Stimulated activated CD4-positive, alpha-beta T cell treated with anti-CD3 and anti-CD28 coated beads, Interleukin-12 subunit alpha, Interleukin-12 subunit beta, amount 100 ng/mL, for 48 hours (primary cell): ENCODE data around the gene RASGRP1.

Experiments used
- DNase-seq, 3 donors: peaks; one replicate each; pipeline ENCODE4 v3.0.0-alpha.2; 2020; ENCODE audit warnings: low read depth in 2 of 3, low spot score in 1 of 3

Gene RASGRP1

DNA sequence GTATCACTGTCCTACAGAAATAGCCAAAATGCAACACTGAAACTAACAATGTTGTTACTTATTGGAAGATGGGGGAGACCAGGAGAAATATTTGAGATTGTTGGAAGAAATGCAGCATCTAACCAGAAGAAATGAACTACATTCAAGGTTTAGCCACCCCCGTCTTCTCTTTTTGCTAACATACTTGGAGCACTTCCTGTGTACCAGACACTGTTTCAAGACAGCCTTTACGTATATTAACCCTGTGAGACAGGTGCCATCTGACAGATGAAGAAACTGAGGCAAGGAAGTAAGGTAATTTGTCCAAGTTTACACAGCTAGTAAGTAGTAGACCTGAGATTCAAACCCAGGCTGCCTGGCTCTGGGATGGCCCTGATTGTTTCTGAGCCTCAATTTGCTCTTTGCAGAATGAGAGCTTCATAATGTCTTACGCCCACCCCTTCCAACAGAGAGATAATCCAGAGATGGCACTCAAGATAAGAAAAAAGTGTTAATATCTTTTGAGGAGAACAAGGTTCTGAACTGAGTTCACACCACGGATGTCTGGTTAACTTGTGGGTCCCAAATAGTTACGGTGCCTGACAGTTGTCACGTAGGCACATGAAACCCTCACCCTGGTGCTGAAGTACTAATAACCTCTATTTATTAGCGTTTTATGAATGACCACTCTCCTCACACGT lies 26.1 kb downstream of the RASGRP1 start:
- DNase-seq, result no peak

DNA sequence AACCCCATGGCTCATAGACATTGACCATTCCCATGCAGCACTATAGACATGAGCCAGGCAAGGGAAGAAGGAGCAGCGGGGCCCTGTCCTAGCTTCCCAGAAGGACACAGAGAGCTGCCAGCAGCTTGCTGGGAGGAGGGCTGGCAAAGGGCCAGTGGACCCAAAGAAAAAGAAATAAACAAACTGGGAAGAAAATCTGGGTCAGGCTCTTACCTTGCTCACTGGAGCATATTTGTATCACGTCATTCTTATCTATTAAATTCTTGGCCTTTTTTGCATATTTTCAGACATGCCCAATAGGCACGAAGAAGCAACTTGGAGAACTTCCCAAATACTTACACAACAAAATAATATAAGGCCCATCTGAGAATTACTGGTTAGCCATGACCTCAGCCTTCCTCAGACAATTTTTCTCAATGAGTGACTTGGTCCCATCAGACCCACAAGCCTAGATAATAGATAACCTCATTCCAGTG lies 28.4 kb downstream of the RASGRP1 start:
- DNase-seq, result no peak

DNA sequence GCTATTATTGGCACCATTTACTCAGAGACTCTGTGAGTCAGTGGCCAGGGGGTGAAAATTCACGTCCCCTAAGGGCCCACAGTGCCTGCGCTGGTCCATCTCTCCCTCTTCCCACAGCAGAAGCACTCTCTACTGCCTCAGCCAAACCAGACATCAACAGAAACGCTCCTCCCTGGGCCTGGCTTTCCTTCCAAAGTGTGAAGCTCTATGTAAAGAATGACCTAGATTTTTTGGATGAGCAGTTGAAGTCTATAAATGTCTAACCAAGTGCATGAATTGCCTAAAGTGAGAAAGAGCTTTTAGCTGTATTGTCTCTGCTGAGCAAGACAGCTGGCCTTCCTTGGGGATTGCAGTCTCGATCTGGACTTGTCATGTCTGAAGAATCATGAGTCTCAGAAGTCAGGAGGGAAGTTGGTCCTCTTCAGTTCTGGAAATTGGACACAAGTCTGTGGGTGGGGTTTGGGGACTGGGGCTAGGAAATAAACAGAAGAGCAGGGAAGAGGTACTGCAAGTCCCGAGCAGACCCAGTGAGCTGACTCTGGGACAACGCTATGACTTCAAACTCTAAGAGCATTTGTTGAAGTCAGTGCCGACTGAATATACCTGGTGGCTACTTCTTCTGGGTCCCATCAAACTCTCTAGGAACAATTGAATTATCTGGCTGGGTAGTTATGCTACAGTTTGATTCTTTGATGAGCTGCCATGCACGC lies 29.0 kb downstream of the RASGRP1 start:
- DNase-seq, result no peak

DNA sequence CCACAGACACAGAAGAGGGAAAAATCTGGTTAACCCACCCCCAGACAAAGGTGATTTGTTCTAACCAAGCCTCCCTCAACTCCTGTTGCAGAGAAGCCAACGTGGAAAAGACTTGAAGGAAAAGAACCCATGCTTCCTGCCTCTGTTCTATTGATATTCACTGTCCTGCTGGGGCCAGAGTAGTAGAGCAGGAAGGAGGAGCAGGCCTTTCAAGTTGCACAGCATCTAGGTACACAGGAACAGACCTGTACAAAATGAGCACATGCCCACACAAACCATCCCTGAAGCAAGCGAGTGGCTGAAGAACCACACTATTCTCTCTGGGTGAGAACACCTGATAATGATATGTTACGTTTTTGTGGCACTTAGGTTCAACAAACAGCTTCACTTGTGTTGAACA lies 29.9 kb downstream of the RASGRP1 start:
- DNase-seq, result no peak

DNA sequence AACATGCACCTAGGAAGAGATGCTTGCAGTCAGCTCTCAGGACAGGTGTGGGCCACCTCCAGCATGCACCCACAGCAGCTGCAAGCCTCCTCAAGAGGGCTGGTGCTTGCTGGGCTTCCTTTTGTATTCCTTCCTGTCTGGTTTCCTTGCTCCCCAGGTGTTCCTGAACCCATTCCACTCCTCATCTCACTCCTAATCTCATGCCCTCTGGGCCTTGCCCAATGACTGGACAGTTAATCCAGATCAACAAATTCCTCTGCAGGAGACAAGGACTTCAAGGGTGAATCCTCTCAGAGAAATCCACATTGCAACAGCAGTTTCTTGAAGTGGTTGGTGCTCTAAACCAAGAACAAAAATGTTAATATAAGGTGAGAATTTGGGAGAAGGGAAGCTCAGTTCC lies 30.7 kb downstream of the RASGRP1 start:
- no peak for DNase-seq

DNA sequence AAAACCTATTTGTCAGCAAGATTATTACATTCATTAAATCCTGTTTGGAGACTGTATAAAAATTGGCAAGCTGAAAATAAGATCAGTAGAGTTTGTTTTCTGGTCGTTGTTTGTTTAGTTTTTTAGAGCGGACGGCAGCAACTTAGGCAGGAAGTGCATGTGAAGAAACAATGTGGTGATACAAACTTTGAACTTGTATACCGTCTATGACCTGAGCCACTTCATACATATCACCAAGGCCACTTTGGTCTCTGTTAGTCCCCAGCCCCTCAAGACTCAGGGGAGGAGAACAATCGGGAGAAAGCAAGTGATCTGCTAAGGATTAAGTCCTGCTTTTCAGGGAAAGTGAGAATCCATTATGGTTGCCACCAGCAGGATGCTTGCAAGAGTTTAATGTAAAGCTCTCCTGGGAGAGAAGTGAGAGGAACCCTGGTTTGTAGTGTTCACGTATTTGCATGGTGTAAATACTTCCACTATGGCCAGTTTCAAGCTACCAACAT lies 31.1 kb downstream of the RASGRP1 start:
- no peak for DNase-seq

DNA sequence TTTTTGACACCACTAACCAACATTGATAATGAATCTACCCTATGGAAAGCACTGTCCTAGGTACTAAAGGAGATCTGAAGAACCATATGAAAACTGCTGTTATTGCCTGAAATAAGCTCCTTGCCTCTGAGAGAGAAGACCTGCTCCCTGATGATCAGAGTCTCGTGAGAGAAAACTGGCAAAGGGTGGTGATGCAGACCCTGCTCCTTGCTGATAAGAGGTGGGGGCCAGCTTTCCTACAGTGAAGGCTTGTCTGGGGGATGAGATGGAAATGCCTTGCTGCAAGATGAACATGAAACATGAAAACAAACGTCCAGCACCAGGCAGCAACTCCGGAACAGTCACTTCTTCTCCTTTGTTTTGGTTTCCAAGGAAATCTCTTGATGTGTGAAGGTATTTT lies 31.9 kb downstream of the RASGRP1 start:
- no peak for DNase-seq

DNA sequence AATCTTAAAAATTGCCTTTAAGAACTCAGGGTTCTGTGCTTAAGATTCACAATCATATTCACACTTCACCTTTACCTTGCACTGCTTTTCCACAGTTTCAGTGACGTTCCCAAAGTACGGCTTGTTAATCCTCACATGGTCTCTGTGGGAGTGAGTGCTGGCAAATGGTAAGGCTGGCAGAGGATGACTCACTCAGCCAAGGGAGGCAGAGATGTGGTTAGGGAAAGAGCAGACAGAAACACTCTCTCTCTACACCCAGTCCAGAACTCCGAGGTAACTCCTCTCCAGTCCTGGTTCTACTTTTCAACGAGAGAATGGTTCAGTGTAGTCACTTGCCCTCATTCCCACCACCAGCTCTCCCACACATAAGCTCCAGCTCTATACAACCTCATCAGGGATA lies 33.1 kb downstream of the RASGRP1 start:
- DNase-seq, result no peak

DNA sequence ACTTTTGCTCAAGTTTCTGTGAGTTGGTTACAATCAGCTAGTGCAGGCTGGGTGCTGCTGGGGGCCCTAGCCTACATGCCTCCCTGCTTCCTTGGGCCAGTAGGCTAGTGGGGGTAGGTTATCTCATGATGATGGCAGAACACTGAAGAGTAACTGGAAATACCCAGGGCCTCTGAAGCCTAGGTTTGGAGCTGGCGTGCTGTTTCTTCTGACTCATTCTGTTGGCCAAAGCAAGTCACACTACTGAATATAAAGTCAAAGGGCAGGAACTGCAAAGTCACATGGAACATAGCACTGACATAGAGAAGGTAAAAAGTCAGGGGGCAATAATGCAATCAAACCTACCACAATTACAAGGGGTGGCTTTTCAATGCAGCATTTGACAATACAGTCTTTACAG lies 34.5 kb downstream of the RASGRP1 start:
- peak in 2 of 3 donors; percentile 14 for DNase-seq

DNA sequence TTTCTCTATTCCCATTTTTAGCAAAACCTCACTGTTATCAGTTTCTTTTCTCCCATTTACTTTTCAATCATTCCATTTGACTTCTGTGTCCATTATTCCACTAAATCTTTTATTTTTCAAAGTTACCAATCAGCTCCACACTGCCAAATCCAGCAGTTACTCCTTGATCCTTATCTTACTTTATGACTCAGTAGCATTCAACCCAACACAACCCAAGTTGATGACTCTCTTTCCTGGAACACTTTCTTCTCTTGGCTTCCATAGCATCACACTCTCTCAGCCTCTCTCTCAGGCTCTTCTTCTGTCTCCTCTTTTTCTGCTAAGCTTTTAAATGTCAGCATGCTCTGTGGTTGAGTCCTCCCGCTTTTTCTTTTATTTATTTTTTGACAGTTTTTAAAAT lies 36.3 kb downstream of the RASGRP1 start:
- no peak for DNase-seq

DNA sequence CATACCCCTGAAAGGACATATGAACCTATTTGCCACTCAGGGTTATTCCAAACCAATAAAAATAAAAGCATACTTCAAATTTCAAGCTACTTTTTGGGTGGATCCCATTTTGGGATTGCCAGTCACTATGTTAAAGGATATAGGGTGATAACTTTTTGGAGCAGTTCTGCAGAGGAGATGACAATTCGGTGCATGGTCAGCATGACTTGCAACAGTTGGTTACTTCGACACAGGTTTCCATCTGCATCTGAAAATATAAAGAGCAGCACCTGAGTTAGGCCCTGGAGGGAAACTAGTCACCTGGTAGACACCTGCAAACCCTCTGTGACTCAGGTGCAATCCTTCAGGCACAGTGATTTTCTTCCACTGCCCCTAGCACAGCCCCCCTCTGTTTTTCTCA lies 38.5 kb downstream of the RASGRP1 start:
- DNase-seq, result no peak

DNA sequence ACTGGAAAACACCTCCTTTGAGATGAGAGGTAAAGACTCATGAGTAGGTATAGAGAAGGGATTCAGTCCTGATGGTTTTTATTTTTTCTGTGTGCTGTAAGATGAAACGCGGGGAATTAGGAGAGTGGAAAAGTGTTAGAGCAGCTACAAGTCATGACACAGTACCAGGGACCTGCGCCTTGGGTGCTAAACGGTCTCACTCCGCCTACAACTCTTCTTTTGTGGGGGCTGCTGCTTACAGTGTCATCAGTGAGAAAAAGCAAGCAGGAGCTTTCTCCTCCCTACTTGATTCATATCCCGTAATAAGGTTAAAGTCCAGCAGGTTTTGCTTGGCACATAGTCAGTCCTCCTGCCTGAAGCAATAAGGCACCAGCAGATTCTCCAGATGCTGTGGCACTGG lies 39.1 kb downstream of the RASGRP1 start:
- DNase-seq, result no peak

DNA sequence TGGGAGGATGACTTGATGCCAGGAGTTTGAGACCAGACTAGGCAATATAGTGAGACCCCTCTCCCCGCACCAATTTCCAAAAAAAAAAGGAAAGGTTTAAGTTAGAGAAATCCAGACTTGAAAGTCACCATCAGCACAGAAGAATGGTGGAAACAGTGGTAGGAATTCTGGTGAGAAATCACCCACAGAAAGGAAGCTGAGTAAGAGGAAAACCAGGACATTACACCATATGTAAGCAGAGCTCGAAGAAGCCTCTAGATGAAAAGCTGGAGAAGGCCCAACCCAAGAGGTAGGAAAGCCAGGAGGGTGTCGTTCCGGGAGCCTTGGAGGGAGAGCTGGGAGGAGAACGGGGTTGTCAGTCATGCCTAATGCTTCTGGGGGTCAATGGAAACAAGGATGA lies 40.5 kb downstream of the RASGRP1 start:
- DNase-seq, result no peak

DNA sequence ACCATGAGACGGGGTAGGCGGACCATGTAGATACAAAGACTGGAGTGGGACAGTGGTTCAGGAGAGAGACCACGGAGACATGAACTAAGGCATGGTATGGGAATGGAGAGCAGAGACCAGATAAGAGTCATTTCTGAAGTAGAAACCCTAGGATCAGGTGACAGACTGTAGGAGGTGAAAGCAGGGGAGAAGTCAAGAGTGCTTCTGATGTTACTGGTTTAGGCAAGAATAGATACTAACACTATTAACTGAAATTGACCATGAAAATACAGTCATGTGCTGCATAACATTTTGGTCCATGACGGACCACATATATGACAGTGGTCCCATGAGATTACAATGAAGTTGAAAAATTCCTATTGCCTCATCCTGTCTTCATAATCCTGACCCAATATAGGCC lies 41.7 kb downstream of the RASGRP1 start:
- no peak for DNase-seq

DNA sequence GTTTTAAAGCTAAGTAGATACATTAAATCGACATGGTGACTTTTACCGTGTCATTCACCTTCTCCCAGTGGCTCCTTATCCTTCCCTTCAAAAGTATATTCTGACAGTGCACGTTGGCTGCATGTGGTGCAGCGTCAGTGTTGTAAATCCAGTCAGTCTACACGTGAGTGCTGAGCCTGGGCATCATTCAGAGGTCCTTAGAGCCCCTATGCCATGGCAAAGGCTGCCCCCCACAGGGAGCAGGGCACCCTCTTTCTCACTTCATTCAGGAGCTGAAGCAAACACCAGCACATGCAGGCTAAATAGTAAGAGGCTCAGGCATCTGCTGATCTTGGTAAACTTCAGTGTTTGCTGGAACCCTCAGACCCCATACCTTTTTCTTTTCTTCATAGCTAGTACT lies 43.3 kb downstream of the RASGRP1 start:
- DNase-seq, result no peak

DNA sequence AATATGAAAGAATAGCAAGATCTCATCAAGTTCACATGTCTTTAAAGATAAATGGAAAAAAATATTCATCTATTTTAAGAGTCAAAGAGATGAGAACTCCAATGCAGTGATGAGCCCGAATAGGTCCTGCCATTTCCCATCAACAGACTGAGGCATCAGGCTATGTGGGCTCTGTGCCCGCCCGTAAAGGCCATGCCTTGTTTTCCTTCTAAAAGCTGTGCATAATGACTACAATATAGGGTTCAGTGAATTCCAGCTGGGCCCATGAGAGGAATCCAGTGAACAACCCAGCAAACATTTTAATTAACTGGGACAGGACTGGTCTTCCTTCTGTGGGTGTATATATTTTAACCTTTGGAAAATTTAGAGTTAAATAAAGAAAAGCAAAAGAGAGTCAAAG lies 44.6 kb downstream of the RASGRP1 start:
- DNase-seq, result no peak

DNA sequence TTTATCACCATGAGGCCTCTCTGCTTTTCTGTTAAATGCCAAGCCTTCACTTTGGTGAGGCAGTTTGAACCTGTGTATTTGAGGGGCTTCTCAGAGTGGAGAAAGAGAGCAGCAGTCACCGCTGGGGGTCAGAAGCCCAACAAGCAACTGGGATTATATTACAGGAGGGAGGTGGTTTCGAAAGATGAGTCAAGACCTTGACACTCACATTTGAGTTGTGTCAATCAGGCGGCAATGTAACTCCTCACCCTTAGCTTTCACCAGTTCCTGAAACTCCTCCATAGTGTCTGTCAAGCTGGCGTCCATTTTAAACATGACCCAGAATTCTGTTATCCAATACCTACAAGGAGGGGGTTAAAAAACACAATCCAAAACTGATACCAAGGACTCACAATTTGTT lies 46.5 kb downstream of the RASGRP1 start:
- DNase-seq, result no peak

DNA sequence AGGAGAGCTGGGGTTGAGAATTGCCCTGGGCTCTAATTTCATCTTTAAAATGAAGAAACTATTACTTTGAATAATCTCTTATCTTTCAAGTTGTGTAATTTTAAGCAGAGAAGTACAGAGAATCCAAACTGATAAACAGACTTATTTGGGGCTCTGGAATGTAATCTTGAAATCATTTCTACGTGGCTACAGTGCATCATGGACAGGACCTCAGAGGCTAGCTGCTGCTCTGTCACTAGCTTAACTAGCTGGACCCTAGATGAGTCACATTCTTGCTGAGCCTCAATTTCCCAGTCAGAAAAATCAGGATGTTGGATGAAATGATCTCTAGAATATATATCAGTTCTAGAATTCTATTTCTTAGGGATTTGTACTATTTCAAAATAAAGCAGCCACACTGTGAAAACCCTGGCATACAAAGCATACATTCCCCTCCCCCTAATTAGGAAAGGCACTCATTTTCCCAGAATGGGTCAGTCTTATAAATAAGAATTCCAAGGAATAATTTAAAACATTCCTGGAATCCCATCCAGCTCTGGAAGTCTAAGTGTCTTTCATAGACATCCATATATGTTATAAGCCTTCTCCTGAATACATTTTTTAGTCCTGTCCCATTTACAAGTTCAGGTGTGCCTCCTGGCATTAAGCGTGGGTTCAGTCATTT lies 47.2 kb downstream of the RASGRP1 start:
- no peak for DNase-seq

DNA sequence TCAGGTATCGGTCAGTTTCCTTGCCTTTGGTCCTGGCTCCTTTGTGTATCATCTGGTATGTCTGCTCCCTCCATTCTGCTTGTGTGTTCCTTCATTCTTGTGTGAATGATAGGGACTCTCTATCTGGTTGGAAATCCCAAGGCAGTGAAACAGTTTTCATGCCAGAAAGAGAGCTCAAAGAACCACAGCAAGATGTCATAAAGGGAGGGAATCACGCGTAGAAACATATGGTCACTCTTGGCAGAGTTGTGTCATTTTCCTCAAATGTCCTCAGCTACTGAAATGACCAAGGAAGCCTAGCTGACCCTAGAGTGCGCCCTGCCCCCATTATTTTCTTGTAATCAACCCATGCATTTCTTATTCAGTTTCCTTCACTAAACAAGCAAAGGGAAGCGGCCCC lies 48.0 kb downstream of the RASGRP1 start:
- no peak for DNase-seq

DNA sequence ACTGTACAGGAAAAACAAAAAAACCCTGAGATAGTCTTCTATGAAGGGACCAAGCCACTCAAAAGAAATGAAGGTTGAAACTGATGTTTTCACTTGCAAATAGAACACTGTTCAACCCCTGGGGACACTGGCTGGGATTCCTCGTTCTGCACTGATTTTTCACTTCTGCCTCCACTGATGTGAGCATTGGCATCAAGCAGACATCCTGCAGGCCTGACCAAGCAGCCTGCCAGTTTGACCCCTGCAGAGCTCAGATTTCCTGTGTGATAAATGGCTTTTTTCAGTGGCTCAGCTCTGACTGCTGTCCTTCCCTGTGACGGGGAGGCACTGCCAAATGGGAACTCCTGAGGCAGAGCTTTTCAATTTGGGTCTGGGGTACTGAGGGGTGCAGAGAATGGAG lies 50.0 kb downstream of the RASGRP1 start:
- no peak for DNase-seq

DNA sequence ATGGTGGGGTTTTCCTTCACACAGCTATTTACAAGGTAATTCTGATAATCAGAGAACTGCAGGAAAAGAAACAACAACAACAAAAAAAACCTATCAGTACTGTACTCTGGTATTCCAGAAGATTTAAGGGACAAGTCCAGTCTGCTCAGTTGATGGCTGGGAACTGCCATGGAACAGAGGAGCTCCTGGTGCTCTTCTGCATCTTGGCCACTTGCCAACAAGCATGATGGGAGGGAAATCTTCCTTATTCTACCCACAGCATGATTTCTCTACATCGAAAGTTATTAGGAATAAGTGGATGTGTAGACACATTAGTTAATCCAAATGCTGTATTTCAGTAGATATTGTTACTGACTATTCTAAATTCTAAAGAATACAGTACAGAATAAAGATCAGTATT lies 51.7 kb downstream of the RASGRP1 start:
- DNase-seq, result no peak

DNA sequence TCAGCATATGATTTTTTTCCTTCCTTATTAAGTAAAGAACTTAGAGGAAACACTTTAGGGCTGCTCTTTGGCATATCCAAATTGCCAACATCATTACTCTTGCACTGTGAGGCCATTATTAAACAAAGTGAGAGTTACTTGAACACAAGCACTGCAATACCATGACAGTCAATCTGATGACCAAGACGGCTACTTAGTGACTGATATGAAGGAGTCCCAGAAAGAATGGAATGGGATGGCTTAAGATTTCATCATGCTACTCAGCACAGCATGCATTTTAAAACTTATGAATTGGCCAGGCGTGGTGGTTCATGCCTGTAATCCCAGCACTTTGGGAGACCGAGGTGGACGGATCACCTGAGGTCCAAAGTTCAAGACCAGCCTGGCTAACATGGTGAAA lies 55.5 kb downstream of the RASGRP1 start:
- DNase-seq, result no peak
